ENCODE results near the gene YRDC.
"Not testable (repeated sequence)": the region's sequence is repeated elsewhere in the genome, so short reads cannot be mapped to it uniquely, and the experiment has no call there.

The YRDC gene

GRCh38 chr1:37821481-37821880 lies 13.5 kb upstream of the YRDC start:
- DNase-seq = no peak

GRCh38 chr1:37817481-37817880 lies 9.5 kb upstream of the YRDC start:
- no peak for DNase-seq

GRCh38 chr1:37814252-37814651 lies 6.2 kb upstream of the YRDC start:
- no peak for DNase-seq

GRCh38 chr1:37813529-37814145 lies 5.6 kb upstream of the YRDC start:
- no peak for DNase-seq

- peak; percentile 25 to 62 for DNase-seq
Observed at GRCh38 chr1:37811027-37811655, 3.1 kb upstream of the YRDC start.

- DNase-seq = no peak
Observed at GRCh38 chr1:37809942-37810341, 1.9 kb upstream of the YRDC start.

- DNase-seq = peak in 1 of 2 donors; percentile 34
Observed at GRCh38 chr1:37808369-37809319, 636 bp upstream of the YRDC start.

GRCh38 chr1:37807220-37807554 lies 821 bp downstream of the YRDC start:
- no peak for DNase-seq

- no peak for DNase-seq
Observed at GRCh38 chr1:37802439-37802838, 5.6 kb downstream of the YRDC start.

GRCh38 chr1:37797750-37798345 lies 10.2 kb downstream of the YRDC start:
- no peak for DNase-seq

GRCh38 chr1:37795340-37796125 lies 12.5 kb downstream of the YRDC start:
- DNase-seq = no peak

- DNase-seq = no peak
Observed at GRCh38 chr1:37794372-37795339, 13.4 kb downstream of the YRDC start.

- DNase-seq = peak in 1 of 2 donors; percentile 34
Observed at GRCh38 chr1:37793773-37794371, 14.1 kb downstream of the YRDC start, which contains the start of gene MANEAL. Gene MANEAL (plus strand): TSS chr1:37793847. CDS start chr1:37794183, 336 bp downstream.

GRCh38 chr1:37792943-37793686 lies 14.9 kb downstream of the YRDC start:
- DNase-seq = no peak

- no peak for DNase-seq
Observed at GRCh38 chr1:37782491-37782890, 25.5 kb downstream of the YRDC start.

- DNase-seq = no peak
Observed at GRCh38 chr1:37778654-37779053, 29.4 kb downstream of the YRDC start.

- no peak for DNase-seq
Observed at GRCh38 chr1:37776946-37777516, 31.0 kb downstream of the YRDC start.

- not testable (repeated sequence) for DNase-seq
Observed at GRCh38 chr1:37771440-37771839, 36.6 kb downstream of the YRDC start.

- DNase-seq = no peak
Observed at GRCh38 chr1:37767488-37767887, 40.5 kb downstream of the YRDC start.
